Measurements from ENCODE around the gene ARFGAP2.

Gene ARFGAP2

GRCh38 chr11:47171061-47171838 is 5.4 kb downstream of the ARFGAP2 start:
- no peak for DNase-seq (ENCODE audit: low read depth in 3 of 3)

GRCh38 chr11:47166368-47166767 is 10.3 kb downstream of the ARFGAP2 start:
- no peak for DNase-seq (ENCODE audit: low read depth in 3 of 3)

GRCh38 chr11:47165253-47165840 is 11.3 kb downstream of the ARFGAP2 start:
- no peak for DNase-seq (ENCODE audit: low read depth in 3 of 3)

GRCh38 chr11:47164321-47164720 is 12.4 kb downstream of the ARFGAP2 start:
- no peak for DNase-seq (ENCODE audit: low read depth in 3 of 3)

GRCh38 chr11:47163898-47164297 is 12.8 kb downstream of the ARFGAP2 start:
- no peak for DNase-seq (ENCODE audit: low read depth in 3 of 3)

- no peak for DNase-seq (ENCODE audit: low read depth in 3 of 3)
These were observed 13.5 kb downstream of the ARFGAP2 start for GRCh38 chr11:47163193-47163592.

- DNase-seq (ENCODE audit: low read depth in 3 of 3): no peak
These were observed 14.3 kb downstream of the ARFGAP2 start for GRCh38 chr11:47162426-47162825.

- no peak for DNase-seq (ENCODE audit: low read depth in 3 of 3)
These were observed 14.8 kb downstream of the ARFGAP2 start for GRCh38 chr11:47161890-47162289.

- DNase-seq (ENCODE audit: low read depth in 3 of 3): peak; percentile 31 to 58 (median 38)
These were observed 15.4 kb downstream of the ARFGAP2 start for GRCh38 chr11:47161134-47161854.

GRCh38 chr11:47160753-47161133 is 15.9 kb downstream of the ARFGAP2 start:
- no peak for DNase-seq (ENCODE audit: low read depth in 3 of 3)

GRCh38 chr11:47158242-47158641 is 18.4 kb downstream of the ARFGAP2 start:
- no peak for DNase-seq (ENCODE audit: low read depth in 3 of 3)

GRCh38 chr11:47157805-47158204 is 18.9 kb downstream of the ARFGAP2 start:
- no peak for DNase-seq (ENCODE audit: low read depth in 3 of 3)

- no peak for DNase-seq (ENCODE audit: low read depth in 3 of 3)
These were observed 19.7 kb downstream of the ARFGAP2 start for GRCh38 chr11:47156951-47157350.

- DNase-seq (ENCODE audit: low read depth in 3 of 3): no peak
These were observed 20.3 kb downstream of the ARFGAP2 start for GRCh38 chr11:47156333-47156732.

GRCh38 chr11:47155879-47156278 is 20.8 kb downstream of the ARFGAP2 start:
- DNase-seq (ENCODE audit: low read depth in 3 of 3): no peak

GRCh38 chr11:47154616-47155570 is 21.8 kb downstream of the ARFGAP2 start:
- no peak for DNase-seq (ENCODE audit: low read depth in 3 of 3)

- peak; percentile 18 to 61 (median 29) for DNase-seq (ENCODE audit: low read depth in 3 of 3)
These were observed 23.4 kb downstream of the ARFGAP2 start for GRCh38 chr11:47152953-47153950.

- DNase-seq (ENCODE audit: low read depth in 3 of 3): no peak
These were observed 24.3 kb downstream of the ARFGAP2 start for GRCh38 chr11:47152126-47152952.

- no peak for DNase-seq (ENCODE audit: low read depth in 3 of 3)
These were observed 26.9 kb downstream of the ARFGAP2 start for GRCh38 chr11:47149782-47150181.
